Adrenal gland (tissue), 12 donors: ENCODE results near the gene TRRAP. TPM values are rescaled to one million over a fixed set of nuclear protein-coding genes. Genes with fewer than 3 reads are reported as not detected.

Source experiments
- DNase-seq, 7 donors: peaks; one replicate each; pipeline ENCODE4 v3.0.0-alpha.2; 2019 to 2020
- H3K27ac ChIP-seq, 5 donors: fragments of 200-600 bp; sonication (generic) in 4 of 5; 1 replicate in 3 of 5; 2 replicates in 2 of 5; pipeline versions ENCODE4 v1.5.1 to v1.8.0; 2016 to 2020; ENCODE audit warnings: mild to moderate bottlenecking in 1 of 5
- H3K27me3 ChIP-seq: fragments of 200-600 bp; 2 replicates; pipeline ENCODE4 v1.8.0; 2021
- H3K36me3 ChIP-seq, 2 donors: fragments of 200-600 bp; replicated peaks in 1 of 2; 1 replicate in 1 of 2; 2 replicates in 1 of 2; pipeline versions ENCODE4 v1.5.1 to v1.8.0; 2018 to 2022
- H3K4me1 ChIP-seq, 2 donors: fragments of 200-600 bp; replicated peaks in 1 of 2; 1 replicate in 1 of 2; 2 replicates in 1 of 2; pipeline versions ENCODE4 v1.5.1 to v1.8.0; 2018 to 2021
- H3K4me3 ChIP-seq, 4 donors: fragments of 200-600 bp; sonication (generic) in 3 of 4; one replicate each; pipeline ENCODE4 v1.5.1; 2016 to 2018
- H3K9me3 ChIP-seq, 3 donors: fragments of 200-600 bp; sonication (generic) in 1 of 3; replicated peaks in 1 of 3; 1 replicate in 2 of 3; 2 replicates in 1 of 3; pipeline versions ENCODE4 v1.5.1 to v1.8.0; 2016 to 2021
- POLR2A ChIP-seq, 2 donors: fragments of 450-650 bp; IDR thresholded peaks; one replicate each; pipeline ENCODE4 v1.6.1; 2017; ENCODE audit warnings: antibody characterized with exemption in 2 of 2, mild to moderate bottlenecking in 2 of 2, moderate library complexity in 1 of 2
- WGBS, 4 donors: extraction: QIAGEN DNeasy Blood & Tissue Kit in 2 of 4; methylation state at CpG; one replicate each; pipeline versions ENCODE4 v1.1.5 to v1.1.7; 2013 to 2017; 5-methylcytosine and 5-hydroxymethylcytosine counted together
- intact Hi-C, 2 donors: fragments of 100-400 bp; cut with DNase I; formaldehyde crosslinking; loops; one replicate each; pipeline versions ENCODE4 v1.14.1 to v1.15.0; 2022 to 2023
- polyA plus RNA-seq, 3 donors: library from polyadenylated mRNA; stranded (reverse); fragments of 200-250 nt in 2 of 3; fragments of 350-450 nt in 1 of 3; fragmentation: Illumina TruSeq in 1 of 3; extraction: RNeasy Lipid Tissue Mini Kit (QIAGEN cat#74804) in 1 of 3; gene quantifications; one replicate each; pipeline ENCODE4 v1.2.3, GENCODE V29; 2013 to 2014
- total RNA-seq, 9 donors: library from RNA; depleted of rRNA in 4 of 9; stranded (reverse); fragments of >200 nt in 4 of 9; fragments of 120-200 nt in 1 of 9; fragmentation: NEBNext Ultra II Directional in 1 of 9; extraction: Animal tissue kit (Norgen Biotek cat#: 25700) in 1 of 9; gene quantifications; one replicate each; pipeline versions ENCODE4 v1.1.0 to v1.2.4, GENCODE V29; 2013 to 2023
- TF ChIP-seq, protein P1 (sequence below), 6 experiments: fragments of 450-650 bp in 4 of 6; fragments of 200-600 bp in 2 of 6; sonication (generic) in 1 of 6; IDR thresholded peaks; 1 replicate in 5 of 6; 2 replicates in 1 of 6; pipeline versions ENCODE4 v1.5.1 to v1.8.0; 2016 to 2021; ENCODE audit warnings: antibody characterized with exemption in 6 of 6, mild to moderate bottlenecking in 2 of 6, moderate library complexity in 1 of 6
- donor health status: healthy with polysubstance abuse.
- donor health status: Bipolar disorder and iron deficiency.
- donor health status: DM: yes; HTN: yes; CAD: no.
- donor health status: DM: no; HTN: no; CAD: no.
- donor health status: DM: no; HTN: no; CAD: no.
- donor health status: DM: yes; HTN: yes; CAD: no.

The TRRAP gene
- total and polyA plus RNA-seq, 12 donors, result 11.8 to 43.0 (median 30.9) TPM

DNA sequence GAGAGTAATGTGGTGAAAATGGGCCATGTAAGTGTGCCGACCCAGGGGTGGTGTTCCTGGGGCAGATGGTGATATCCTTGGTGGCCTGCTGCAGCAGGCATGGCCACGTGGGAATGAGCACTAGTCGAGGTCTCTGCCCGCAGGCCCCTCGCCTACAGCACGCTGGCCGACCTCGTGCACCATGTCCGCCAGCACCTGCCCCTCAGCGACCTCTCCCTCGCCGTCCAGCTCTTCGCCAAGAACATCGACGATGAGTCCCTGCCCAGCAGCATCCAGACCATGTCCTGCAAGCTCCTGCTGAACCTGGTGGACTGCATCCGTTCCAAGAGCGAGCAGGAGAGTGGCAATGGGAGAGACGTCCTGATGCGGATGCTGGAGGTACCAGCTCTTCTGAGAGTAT lies 30.3 kb downstream of the TRRAP start:
- Histone ChIP-seq H3K27ac (no peak overlapping the region), H3K4me1 (no peaks in the 10 kb centered on the region), H3K36me3 (peaks cover 0 to 97% of the 10 kb centered on the region in 2 donors), H3K4me3 (no peak overlapping the region), H3K27me3 (no peaks in the 10 kb centered on the region), H3K9me3 (no peaks in the 10 kb centered on the region)
- WGBS, 4 donors, result 86 to 96% (median 96%) methylated on average over 11 to 19 of the region's 19 CpGs
- peak in 1 of 7 donors; percentile 11 for DNase-seq
- intact Hi-C loops, result no loop called here
- TF ChIP-seq, protein P1, sequence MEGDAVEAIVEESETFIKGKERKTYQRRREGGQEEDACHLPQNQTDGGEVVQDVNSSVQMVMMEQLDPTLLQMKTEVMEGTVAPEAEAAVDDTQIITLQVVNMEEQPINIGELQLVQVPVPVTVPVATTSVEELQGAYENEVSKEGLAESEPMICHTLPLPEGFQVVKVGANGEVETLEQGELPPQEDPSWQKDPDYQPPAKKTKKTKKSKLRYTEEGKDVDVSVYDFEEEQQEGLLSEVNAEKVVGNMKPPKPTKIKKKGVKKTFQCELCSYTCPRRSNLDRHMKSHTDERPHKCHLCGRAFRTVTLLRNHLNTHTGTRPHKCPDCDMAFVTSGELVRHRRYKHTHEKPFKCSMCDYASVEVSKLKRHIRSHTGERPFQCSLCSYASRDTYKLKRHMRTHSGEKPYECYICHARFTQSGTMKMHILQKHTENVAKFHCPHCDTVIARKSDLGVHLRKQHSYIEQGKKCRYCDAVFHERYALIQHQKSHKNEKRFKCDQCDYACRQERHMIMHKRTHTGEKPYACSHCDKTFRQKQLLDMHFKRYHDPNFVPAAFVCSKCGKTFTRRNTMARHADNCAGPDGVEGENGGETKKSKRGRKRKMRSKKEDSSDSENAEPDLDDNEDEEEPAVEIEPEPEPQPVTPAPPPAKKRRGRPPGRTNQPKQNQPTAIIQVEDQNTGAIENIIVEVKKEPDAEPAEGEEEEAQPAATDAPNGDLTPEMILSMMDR (IDR thresholded peaks at IDR 0.05), result no peak
- TF ChIP-seq POLR2A (IDR thresholded peaks at IDR 0.05), result no peak

DNA sequence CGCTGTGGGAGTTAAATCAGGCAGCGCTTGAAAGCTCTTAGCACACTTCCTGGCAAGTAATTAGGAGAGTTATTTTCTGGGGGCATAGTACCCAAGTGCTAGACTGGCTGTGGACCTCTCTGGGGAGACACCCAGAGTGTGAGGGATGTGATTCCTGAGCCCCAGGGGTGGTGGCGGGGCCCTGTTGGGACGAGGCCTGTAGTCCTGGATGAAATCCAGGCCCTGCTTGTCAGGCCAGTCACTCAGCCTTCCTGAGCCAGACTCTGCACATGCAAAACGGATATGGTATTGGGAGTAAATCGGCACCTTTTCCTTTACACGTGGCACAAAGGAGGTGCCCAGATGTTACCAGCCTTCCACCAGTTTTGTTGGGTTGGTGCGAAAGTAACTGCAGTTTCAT lies 31.2 kb downstream of the TRRAP start:
- no peaks in the 10 kb centered on the region for H3K9me3 ChIP-seq
- no peak overlapping the region for H3K4me3 ChIP-seq
- no peaks in the 10 kb centered on the region for H3K27me3 ChIP-seq
- DNase-seq, result no peak
- intact Hi-C loops, result no loop called here
- TF ChIP-seq, protein P1 (IDR thresholded peaks at IDR 0.05), result no peak
- TF ChIP-seq POLR2A (IDR thresholded peaks at IDR 0.05), result no peak
- peaks cover 0 to 97% of the 10 kb centered on the region in 2 donors for H3K36me3 ChIP-seq
- WGBS, 4 donors, result 89 to 93% (median 91%) methylated on average over 8 of the region's 8 CpGs
- H3K4me1 ChIP-seq, result no peaks in the 10 kb centered on the region
- H3K27ac ChIP-seq, result no peak overlapping the region

- peaks cover 0 to 91% of the 10 kb centered on the region in 2 donors for H3K36me3 ChIP-seq
- H3K27ac ChIP-seq, result no peak overlapping the region
- DNase-seq, result no peak
- no peaks in the 10 kb centered on the region for H3K9me3 ChIP-seq
- no peak overlapping the region for H3K4me3 ChIP-seq
- H3K4me1 ChIP-seq, result no peaks in the 10 kb centered on the region
- intact Hi-C loops, result no loop called here
- no peaks in the 10 kb centered on the region for H3K27me3 ChIP-seq
- WGBS, 4 donors, result 88 to 96% (median 94%) methylated on average over 3 of the region's 3 CpGs
- TF ChIP-seq, protein P1 (IDR thresholded peaks at IDR 0.05), result no peak
- no peak for TF ChIP-seq POLR2A (IDR thresholded peaks at IDR 0.05)
Measured at GRCh38 chr7:98910427-98910826, 32.1 kb downstream of the TRRAP start.

- no peak for DNase-seq
- Histone ChIP-seq H3K27ac (no peak overlapping the region), H3K9me3 (no peaks in the 10 kb centered on the region), H3K4me3 (no peak overlapping the region), H3K4me1 (no peaks in the 10 kb centered on the region), H3K36me3 (peaks cover 0 to 92% of the 10 kb centered on the region in 2 donors), H3K27me3 (no peaks in the 10 kb centered on the region)
- WGBS, 4 donors, result 74 to 85% (median 80%) methylated on average over 5 of the region's 5 CpGs
- intact Hi-C loops, result no loop called here
- TF ChIP-seq POLR2A (IDR thresholded peaks at IDR 0.05), result no peak
- TF ChIP-seq, protein P1 (IDR thresholded peaks at IDR 0.05), result no peak
Measured at GRCh38 chr7:98911916-98912315, 33.6 kb downstream of the TRRAP start.
